H1 (cell line): ENCODE measurements around the gene MYOCD. TPM values are rescaled to one million over a fixed set of nuclear protein-coding genes. Genes with fewer than 3 reads are reported as not detected.

ENCODE experiments used
- CTCF ChIA-PET: fragments of 300-600 bp; sonication (Branson Sonifier 250); formaldehyde crosslinking; loops from one replicate; lab custom pipeline; 2021; ENCODE audit not compliant: partially characterized antibody; lab: Charles Lee
- POLR2A ChIA-PET: fragments of 300-600 bp; sonication (Branson Sonifier 250); formaldehyde crosslinking; loops from one replicate; lab custom pipeline; 2021; ENCODE audit warnings: inconsistent platforms; ENCODE audit not compliant: partially characterized antibody; lab: Charles Lee
- DNase-seq, 2 experiments: peaks; one replicate each; pipeline versions ENCODE4 v3.0.0 to v3.0.0-alpha.2; 2010 to 2022; ENCODE audit warnings: low spot score in 2 of 2, low read depth in 1 of 2, mixed read lengths in 1 of 2
- FAIRE-seq: peaks from 2 replicates; lab custom pipeline; 2011; peaks lifted over from hg19 to GRCh38; lab: Jason Lieb, UNC
- H2AFZ ChIP-seq: 2 replicates; pipeline ENCODE4 v1.8.1; 2012; ENCODE audit warnings: low read length, inconsistent platforms
- H2AK5ac ChIP-seq: 2 replicates; pipeline ENCODE4 v1.6.1; 2013; ENCODE audit warnings: low read depth, low read length
- H2BK120ac ChIP-seq: replicated peaks from 2 replicates; pipeline ENCODE3; 2013; ENCODE audit warnings: low read depth, low read length, inconsistent platforms
- H2BK12ac ChIP-seq: 2 replicates; pipeline ENCODE4 v1.6.1; 2013; ENCODE audit warnings: low read depth, low read length
- H2BK15ac ChIP-seq: 2 replicates; pipeline ENCODE4 v1.6.1; 2013; ENCODE audit warnings: low read length
- H2BK20ac ChIP-seq: 2 replicates; pipeline ENCODE4 v1.6.1; 2013; ENCODE audit warnings: low read length
- H2BK5ac ChIP-seq: 2 replicates; pipeline ENCODE4 v1.6.1; 2013; ENCODE audit warnings: low read depth, low read length
- H3K14ac ChIP-seq: 2 replicates; pipeline ENCODE4 v1.6.1; 2013; ENCODE audit warnings: inconsistent platforms; ENCODE audit not compliant: insufficient read length
- H3K18ac ChIP-seq: 2 replicates; pipeline ENCODE4 v1.6.1; 2013; ENCODE audit warnings: low read length; ENCODE audit errors: extremely low read depth
- H3K23ac ChIP-seq: 2 replicates; pipeline ENCODE4 v1.6.1; 2013; ENCODE audit warnings: inconsistent platforms; ENCODE audit not compliant: insufficient read length
- H3K23me2 ChIP-seq: 2 replicates; pipeline ENCODE4 v1.6.1; 2013; ENCODE audit warnings: low read depth, low read length
- H3K27ac ChIP-seq: 2 replicates; pipeline ENCODE4 v1.6.1; 2011; ENCODE audit warnings: low read depth, low read length, inconsistent platforms
- H3K27me3 ChIP-seq, 4 experiments: replicated peaks in 1 of 4; 1 replicate in 1 of 4; 2 replicates in 3 of 4; pipeline versions ENCODE4 v1.6.1 to v1.8.1; 2011 to 2013; ENCODE audit warnings: low read length in 3 of 4, mild to moderate bottlenecking in 3 of 4, inconsistent platforms in 2 of 4, mixed read lengths in 2 of 4, moderate library complexity in 1 of 4; ENCODE audit not compliant: control insufficient read depth in 3 of 4, insufficient read depth in 3 of 4; ENCODE audit errors: extremely low read depth in 1 of 4
- H3K36me3 ChIP-seq, 4 experiments: 2 replicates each; pipeline versions ENCODE4 v1.6.1 to v1.8.1; 2011 to 2013; ENCODE audit warnings: mild to moderate bottlenecking in 4 of 4, low read length in 3 of 4, moderate library complexity in 2 of 4, control low read depth in 1 of 4, inconsistent platforms in 1 of 4; ENCODE audit not compliant: insufficient read depth in 4 of 4, control insufficient read depth in 2 of 4
- H3K4ac ChIP-seq: replicated peaks from 2 replicates; pipeline ENCODE3; 2013; ENCODE audit warnings: low read length, low read depth, mixed read lengths, inconsistent platforms; ENCODE audit not compliant: insufficient read length
- H3K4me1 ChIP-seq, 4 experiments: replicated peaks in 1 of 4; 1 replicate in 1 of 4; 2 replicates in 3 of 4; pipeline versions ENCODE4 v1.6.1 to v1.8.1; 2011 to 2013; ENCODE audit warnings: low read length in 3 of 4, inconsistent platforms in 2 of 4, mixed read lengths in 1 of 4; ENCODE audit not compliant: insufficient read depth in 4 of 4, control insufficient read depth in 3 of 4
- H3K4me2 ChIP-seq, 2 experiments: 2 replicates each; pipeline versions ENCODE4 v1.6.1 to v1.8.1; 2011 to 2013; ENCODE audit warnings: low read depth in 2 of 2, low read length in 2 of 2, control low read depth in 1 of 2, inconsistent platforms in 1 of 2, mild to moderate bottlenecking in 1 of 2; ENCODE audit not compliant: insufficient read depth in 1 of 2
- H3K4me3 ChIP-seq, 4 experiments: fragments of 200-600, 300-600 bp in 1 of 4; sonication (generic), shearing (Covaris generic), sonication (Bioruptor Twin) in 1 of 4; 2 replicates each; pipeline versions ENCODE4 v1.5.1 to v1.8.1; 2011 to 2016; ENCODE audit warnings: low read length in 4 of 4, low read depth in 3 of 4, control low read depth in 2 of 4, inconsistent platforms in 2 of 4, mild to moderate bottlenecking in 2 of 4, mixed read lengths in 1 of 4, moderate library complexity in 1 of 4; ENCODE audit not compliant: insufficient read depth in 2 of 4; ENCODE audit errors: extremely low read depth in 1 of 4
- H3K56ac ChIP-seq: replicated peaks from 2 replicates; pipeline ENCODE3; 2013; ENCODE audit warnings: low read depth, mild to moderate bottlenecking, mixed read lengths, low read length, inconsistent platforms; ENCODE audit not compliant: insufficient read length
- H3K79me1 ChIP-seq: 2 replicates; pipeline ENCODE4 v1.6.1; 2013; ENCODE audit warnings: low read depth, low read length, control low read depth
- H3K79me2 ChIP-seq, 2 experiments: 2 replicates each; pipeline versions ENCODE4 v1.6.1 to v1.8.1; 2012 to 2013; ENCODE audit warnings: low read length in 2 of 2, mild to moderate bottlenecking in 2 of 2, inconsistent platforms in 1 of 2; ENCODE audit not compliant: insufficient read depth in 2 of 2, control insufficient read depth in 1 of 2
- H3K9ac ChIP-seq, 4 experiments: replicated peaks in 1 of 4; 1 replicate in 1 of 4; 2 replicates in 3 of 4; pipeline versions ENCODE4 v1.6.1 to v1.8.1; 2011 to 2013; ENCODE audit warnings: low read depth in 3 of 4, low read length in 3 of 4, control low read depth in 2 of 4, mild to moderate bottlenecking in 2 of 4, moderate library complexity in 2 of 4, inconsistent platforms in 1 of 4; ENCODE audit errors: extremely low read depth in 1 of 4
- H3K9me3 ChIP-seq, 2 experiments: 2 replicates each; pipeline versions ENCODE4 v1.6.1 to v1.8.1; 2012 to 2013; ENCODE audit warnings: mild to moderate bottlenecking in 2 of 2, moderate library complexity in 2 of 2, control low read depth in 1 of 2, inconsistent platforms in 1 of 2, low read depth in 1 of 2, low read length in 1 of 2, mixed read lengths in 1 of 2; ENCODE audit not compliant: insufficient read depth in 2 of 2
- H4K20me1 ChIP-seq, 2 experiments: replicated peaks in 1 of 2; 2 replicates each; pipeline versions ENCODE3 to v1.8.1; 2011 to 2013; ENCODE audit warnings: inconsistent platforms in 2 of 2, low read length in 2 of 2, mild to moderate bottlenecking in 1 of 2; ENCODE audit not compliant: insufficient read depth in 2 of 2, control insufficient read depth in 1 of 2
- H4K5ac ChIP-seq: 2 replicates; pipeline ENCODE4 v1.6.1; 2013; ENCODE audit warnings: low read length, low read depth, mixed read lengths, inconsistent platforms; ENCODE audit not compliant: insufficient read length
- H4K8ac ChIP-seq: 2 replicates; pipeline ENCODE4 v1.8.0; 2013; ENCODE audit warnings: mild to moderate bottlenecking, moderate library complexity, low read length, inconsistent platforms; ENCODE audit not compliant: insufficient read depth; ENCODE audit errors: extremely low read depth
- H4K91ac ChIP-seq: replicated peaks from 2 replicates; pipeline ENCODE3; 2013; ENCODE audit warnings: low read length, mixed read lengths, inconsistent platforms; ENCODE audit not compliant: insufficient read length
- KDM4A ChIP-seq: IDR thresholded peaks from one replicate; pipeline ENCODE4 v1.7.1; 2012; ENCODE audit warnings: low read depth, mild to moderate bottlenecking, moderate library complexity, low read length, inconsistent platforms; ENCODE audit not compliant: severe bottlenecking
- WGBS, 2 experiments: shearing (Covaris generic) in 1 of 2; methylation state at CpG; one replicate each; pipeline versions ENCODE4 v1.1.6 to v1.1.7; 2013 to 2015; ENCODE audit warnings: low lambda C conversion rate in 2 of 2, mixed read lengths in 2 of 2, inconsistent platforms in 1 of 2, low coverage in 1 of 2, missing lambda C conversion rate in 1 of 2; ENCODE audit not compliant: insufficient replicate concordance in 2 of 2, insufficient coverage in 1 of 2, insufficient read length in 1 of 2; ENCODE audit errors: extremely low coverage in 1 of 2, missing lambda C conversion rate in 1 of 2; 5-methylcytosine and 5-hydroxymethylcytosine counted together
- polyA plus RNA-seq, 7 experiments: library from polyadenylated mRNA; depleted of rRNA in 3 of 7; stranded (reverse) in 5 of 7; unstranded in 2 of 7; fragments of >200 nt in 5 of 7; fragments of 200-250 nt in 2 of 7; gene quantifications; 1 replicate in 5 of 7; 2 replicates in 1 of 7; 4 replicates in 1 of 7; pipeline versions ENCODE4 v1.2.1 to v1.2.3, GENCODE V29; 2011 to 2013; ENCODE audit warnings: missing spikeins in 2 of 7, mixed read lengths in 2 of 7
- total RNA-seq: library from RNA; stranded (reverse); fragmentation: NEBNext Ultra II Directional; extraction: Animal tissue kit (Norgen Biotek cat#: 25700); gene quantifications from 2 replicates; pipeline ENCODE4 v1.2.1, GENCODE V29; 2021

The MYOCD gene
- total and polyA plus RNA-seq, 2 of the 8 experiments (the other 6 are each of a cell fraction or from before 2014, with no cell fraction given), result 0.30 to 4.9 TPM

DNA sequence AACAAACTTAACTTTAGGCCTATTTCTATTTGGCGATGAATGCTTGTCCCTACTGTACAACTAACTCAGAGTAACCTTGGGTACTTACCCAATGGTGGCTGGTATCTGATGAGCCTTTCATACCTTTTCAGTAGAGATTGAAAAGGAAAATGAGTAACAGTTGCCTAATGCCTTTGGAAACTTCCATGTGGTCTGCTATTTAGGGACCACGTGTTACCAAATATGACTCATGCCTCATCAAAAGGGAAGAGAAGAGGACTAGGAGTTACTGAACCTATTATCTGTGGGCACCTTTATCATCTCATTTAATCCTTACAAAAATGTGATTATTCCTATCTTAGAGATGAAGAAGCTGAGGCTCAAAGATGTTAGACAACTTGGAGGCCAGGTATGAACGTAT lies 8.1 kb downstream of the MYOCD start:
- Histone ChIP-seq H3K14ac (no peak overlapping the region), H4K20me1 (no peaks in the 10 kb centered on the region), H3K56ac (no peak overlapping the region), H2BK12ac (no peak overlapping the region), H3K27me3 (no peaks in the 10 kb centered on the region), H3K4me2 (no peak overlapping the region), H3K23ac (no peak overlapping the region), H2BK20ac (no peak overlapping the region), H4K91ac (no peak overlapping the region), H3K9ac (no peak overlapping the region), H2AK5ac (no peak overlapping the region), H3K4me1 (no peaks in the 10 kb centered on the region), H3K4ac (no peak overlapping the region), H3K27ac (no peak overlapping the region), H4K5ac (no peak overlapping the region), H3K79me1 (no peaks in the 10 kb centered on the region), H2BK5ac (no peak overlapping the region), H4K8ac (no peak overlapping the region), H3K18ac (no peak overlapping the region), H2BK15ac (no peak overlapping the region), H3K9me3 (no peaks in the 10 kb centered on the region), H2AFZ (no peak overlapping the region), H3K4me3 (no peak overlapping the region), H3K36me3 (no peaks in the 10 kb centered on the region), H3K23me2 (no peaks in the 10 kb centered on the region), H2BK120ac (no peak overlapping the region), H3K79me2 (no peaks in the 10 kb centered on the region)
- ChIA-PET POLR2A (no interaction called here), CTCF (no interaction called here)
- no peak for FAIRE-seq
- no peak for DNase-seq
- TF ChIP-seq KDM4A, result no peak
- 90% methylated on average over 3 of the region's 3 CpGs; no CpG with 5 or more reads in 1 of the 2 experiments for WGBS, 2 experiments
